Naive B cell (primary cell): ENCODE results near the gene ATP13A3. TPM values are rescaled to one million over a fixed set of nuclear protein-coding genes. Genes with fewer than 3 reads are reported as not detected.

Source experiments
- ATAC-seq, 2 donors: fragments of 150-1000 bp; cut with Tn5 transposase; 2 replicates each; pipeline ENCODE4 v1.10.0; 2021; ENCODE audit warnings: low read depth in 2 of 2, mild to moderate bottlenecking in 2 of 2, moderate library complexity in 2 of 2
- DNase-seq: peaks from one replicate; pipeline ENCODE4 v3.0.0; 2022
- H3K27ac Mint-ChIP-seq, 6 donors: one replicate each; pipeline ENCODE4 v1.8.0; 2020 to 2022; ENCODE audit warnings: mild to moderate bottlenecking in 6 of 6, mixed read lengths in 6 of 6, moderate library complexity in 5 of 6, inconsistent platforms in 2 of 6
- H3K27me3 Mint-ChIP-seq, 3 donors: one replicate each; pipeline ENCODE4 v1.8.0; 2021 to 2022; ENCODE audit warnings: mixed read lengths in 3 of 3, mild to moderate bottlenecking in 1 of 3
- H3K36me3 Mint-ChIP-seq, 2 donors: one replicate each; pipeline ENCODE4 v1.8.0; 2020 to 2022; ENCODE audit warnings: mixed read lengths in 2 of 2, inconsistent platforms in 1 of 2, mild to moderate bottlenecking in 1 of 2
- H3K4me1 Mint-ChIP-seq, 3 donors: one replicate each; pipeline ENCODE4 v1.8.0; 2020 to 2022; ENCODE audit warnings: mixed read lengths in 3 of 3, inconsistent platforms in 1 of 3, mild to moderate bottlenecking in 1 of 3, moderate library complexity in 1 of 3
- H3K4me3 Mint-ChIP-seq, 8 donors: one replicate each; pipeline ENCODE4 v1.8.0; 2020 to 2022; ENCODE audit warnings: mild to moderate bottlenecking in 8 of 8, mixed read lengths in 8 of 8, moderate library complexity in 8 of 8, inconsistent platforms in 2 of 8
- H3K9me3 Mint-ChIP-seq, 7 donors: one replicate each; pipeline ENCODE4 v1.8.0; 2020 to 2022; ENCODE audit warnings: mixed read lengths in 7 of 7, mild to moderate bottlenecking in 5 of 7, inconsistent platforms in 2 of 7, moderate library complexity in 1 of 7
- polyA plus RNA-seq, 6 donors: library from polyadenylated mRNA; unstranded; fragments of 300-500 nt; fragmentation: Illumina TruSeq; gene quantifications; one replicate each; pipeline ENCODE4 v1.2.3, GENCODE V29; 2021; ENCODE audit warnings: low read depth in 6 of 6

Gene ATP13A3
- polyA plus RNA-seq, 6 donors from 2014 or later: 3.1 to 6.6 (median 5.0) TPM

DNA sequence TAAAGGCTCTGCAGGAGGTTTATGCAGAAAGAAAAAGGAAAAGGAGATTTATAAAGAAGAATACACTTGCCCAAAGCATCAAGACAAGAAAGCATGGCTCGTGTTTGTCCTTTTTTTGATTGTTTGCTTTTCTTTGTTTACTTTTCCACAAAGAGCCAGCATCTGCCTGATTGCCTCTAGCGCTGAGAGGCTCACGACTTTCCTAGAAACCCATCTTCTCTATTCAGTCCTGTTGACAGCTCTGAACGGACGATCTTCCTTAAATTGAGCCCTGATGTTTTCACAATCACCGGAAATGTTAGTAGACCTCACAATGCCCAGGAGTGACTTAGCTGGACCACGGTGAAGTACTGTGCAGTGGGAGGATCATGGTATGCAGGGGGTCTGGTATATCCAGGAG lies 100.2 kb downstream of the ATP13A3 start:
- no peak for ATAC-seq
- H3K9me3 Mint-ChIP-seq: peaks cover 5 to 23% (median 14%) of the 10 kb centered on the region in 7 donors
- no peaks in the 10 kb centered on the region for H3K4me1 Mint-ChIP-seq
- peaks cover 8 to 12% of the 10 kb centered on the region in 2 donors for H3K36me3 Mint-ChIP-seq
- no peak for DNase-seq
- peaks cover 13 to 60% (median 57%) of the 10 kb centered on the region in 3 donors for H3K27me3 Mint-ChIP-seq
- no peak overlapping the region for H3K27ac Mint-ChIP-seq
- H3K4me3 Mint-ChIP-seq: no peak overlapping the region

DNA sequence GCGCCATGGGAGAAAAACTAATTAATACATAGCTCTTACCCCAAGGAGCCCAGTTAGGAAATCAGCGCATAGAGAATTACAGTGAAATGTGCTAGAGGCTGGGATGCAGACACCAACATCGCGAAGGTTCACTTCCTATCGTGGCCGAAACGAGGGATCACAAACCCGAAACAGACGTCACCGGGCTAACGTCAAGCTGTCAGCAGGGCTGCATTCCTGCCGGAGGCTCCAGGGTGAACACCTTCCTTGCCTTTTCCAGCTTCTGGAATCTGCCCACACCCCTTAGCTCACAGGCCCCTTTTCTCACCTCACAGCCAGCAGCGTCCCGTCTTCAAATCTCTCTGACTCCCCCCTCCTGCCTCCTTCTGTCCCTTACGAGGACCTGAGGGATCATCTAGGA lies 100.7 kb downstream of the ATP13A3 start:
- no peak overlapping the region for H3K4me3 Mint-ChIP-seq
- H3K27ac Mint-ChIP-seq: no peak overlapping the region
- peaks cover 13 to 62% (median 57%) of the 10 kb centered on the region in 3 donors for H3K27me3 Mint-ChIP-seq
- no peak for DNase-seq
- peaks cover 5 to 18% (median 10%) of the 10 kb centered on the region in 7 donors for H3K9me3 Mint-ChIP-seq
- H3K4me1 Mint-ChIP-seq: no peaks in the 10 kb centered on the region
- no peak for ATAC-seq
- peaks cover 8 to 9% of the 10 kb centered on the region in 2 donors for H3K36me3 Mint-ChIP-seq

DNA sequence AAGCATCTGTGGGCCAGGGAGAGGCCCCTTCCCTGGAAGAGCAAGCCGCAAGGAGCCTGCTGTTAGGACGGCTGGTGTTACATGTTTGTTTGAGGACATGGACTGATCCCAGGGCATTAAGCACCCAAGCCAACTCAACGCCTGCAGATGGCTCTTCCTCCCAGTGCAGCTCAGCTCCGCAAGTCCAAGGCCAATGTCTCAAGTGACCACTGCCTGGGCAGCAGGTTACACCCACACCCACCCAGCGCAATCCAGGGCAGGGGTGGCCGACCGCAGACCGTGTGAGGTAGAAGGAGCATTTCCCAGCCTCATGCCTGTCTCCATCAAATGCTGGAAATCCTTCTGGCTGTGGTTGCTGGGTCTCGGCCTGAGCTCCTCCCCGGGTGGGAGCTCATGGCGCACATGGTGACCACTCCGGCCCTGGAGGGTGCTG lies 102.2 kb downstream of the ATP13A3 start:
- no peak overlapping the region for H3K4me3 Mint-ChIP-seq
- no peaks in the 10 kb centered on the region for H3K36me3 Mint-ChIP-seq
- ATAC-seq: no peak
- peaks cover 15 to 59% (median 54%) of the 10 kb centered on the region in 3 donors for H3K27me3 Mint-ChIP-seq
- peaks cover 0 to 4% (median 0%) of the 10 kb centered on the region in 7 donors for H3K9me3 Mint-ChIP-seq
- no peak for DNase-seq
- H3K27ac Mint-ChIP-seq: no peak overlapping the region
- H3K4me1 Mint-ChIP-seq: no peaks in the 10 kb centered on the region

DNA sequence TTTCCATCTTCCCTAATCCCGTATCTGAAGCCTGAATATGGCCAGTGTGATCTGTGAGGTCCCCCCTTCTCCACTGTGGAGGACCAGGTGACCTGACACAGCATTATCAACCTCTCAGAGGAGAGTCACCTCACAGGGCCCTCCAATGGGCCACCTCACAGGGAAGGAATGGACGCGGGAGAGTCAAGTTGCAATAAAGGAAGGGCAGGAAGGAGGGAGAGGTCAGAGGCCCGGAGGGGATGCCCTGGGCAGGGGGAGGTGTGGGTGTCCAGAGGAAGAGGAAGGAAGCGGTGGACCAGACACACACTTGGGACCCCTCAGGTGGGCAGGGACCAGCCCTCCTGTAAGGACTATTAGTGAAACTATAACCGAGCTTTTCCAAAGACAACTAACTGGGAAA lies 102.6 kb downstream of the ATP13A3 start:
- no peaks in the 10 kb centered on the region for H3K9me3 Mint-ChIP-seq
- H3K4me1 Mint-ChIP-seq: no peaks in the 10 kb centered on the region
- ATAC-seq: no peak
- no peak for DNase-seq
- no peaks in the 10 kb centered on the region for H3K36me3 Mint-ChIP-seq
- H3K27ac Mint-ChIP-seq: no peak overlapping the region
- peaks cover 15 to 54% (median 50%) of the 10 kb centered on the region in 3 donors for H3K27me3 Mint-ChIP-seq
- no peak overlapping the region for H3K4me3 Mint-ChIP-seq

DNA sequence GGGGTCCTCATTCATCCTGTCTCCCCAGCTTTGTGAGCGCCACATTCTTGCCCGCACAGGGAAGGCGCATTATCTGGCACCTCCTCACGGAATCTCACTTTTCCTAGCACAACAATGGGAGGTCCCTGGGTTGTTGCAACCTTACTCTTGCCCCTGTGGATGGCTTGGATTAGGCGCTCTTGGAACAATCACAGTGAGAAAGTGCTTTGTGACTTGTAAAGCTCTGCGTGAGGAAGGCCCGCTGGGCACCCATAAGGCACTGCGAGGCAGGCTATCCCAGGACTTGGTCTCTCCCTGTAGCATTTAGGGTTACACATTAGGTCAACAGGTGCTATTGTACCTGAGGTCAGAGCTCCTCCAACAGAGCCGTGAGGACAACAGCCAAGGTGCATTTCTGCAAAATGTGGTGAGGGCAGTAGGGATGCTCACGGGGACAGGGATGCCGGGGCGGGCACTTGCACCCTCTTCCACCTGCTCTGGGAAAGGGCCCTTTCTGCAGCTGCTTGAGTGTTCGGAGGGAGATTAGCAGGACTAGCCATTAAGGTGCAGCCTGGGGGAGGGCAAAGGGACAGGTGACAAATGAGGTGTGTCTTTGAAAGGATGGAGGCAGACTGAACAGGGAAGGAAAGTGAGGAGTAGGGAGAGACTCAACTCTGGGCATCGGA lies 103.4 kb downstream of the ATP13A3 start:
- Mint-ChIP-seq H3K4me3 (no peak overlapping the region), H3K27ac (peak overlapping the region in 1 of 6 donors; percentile 5), H3K36me3 (no peaks in the 10 kb centered on the region), H3K9me3 (peaks cover 0 to 2% (median 0%) of the 10 kb centered on the region in 7 donors), H3K27me3 (peaks cover 15 to 61% (median 58%) of the 10 kb centered on the region in 3 donors), H3K4me1 (no peaks in the 10 kb centered on the region)
- ATAC-seq (no peak), DNase-seq (no peak)

DNA sequence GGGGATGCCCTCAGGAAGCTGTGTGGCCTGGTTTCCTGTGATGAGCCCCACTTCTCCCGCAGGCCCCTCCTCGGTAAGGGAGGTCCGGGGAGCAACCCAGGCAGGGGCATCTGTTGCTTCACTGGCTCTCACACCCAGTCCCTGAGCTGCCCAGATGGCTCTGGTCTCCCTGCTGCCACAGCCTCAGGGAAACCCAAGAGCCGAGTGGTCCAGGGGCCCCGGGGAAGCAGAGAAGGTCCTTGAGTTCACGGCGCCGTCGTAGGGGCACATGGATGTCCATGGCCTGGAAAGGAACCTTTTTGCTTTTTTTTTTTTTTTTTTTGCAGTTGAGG lies 103.9 kb downstream of the ATP13A3 start:
- ATAC-seq: no peak
- Mint-ChIP-seq H3K27me3 (peaks cover 15 to 63% (median 60%) of the 10 kb centered on the region in 3 donors), H3K4me3 (no peak overlapping the region)

DNA sequence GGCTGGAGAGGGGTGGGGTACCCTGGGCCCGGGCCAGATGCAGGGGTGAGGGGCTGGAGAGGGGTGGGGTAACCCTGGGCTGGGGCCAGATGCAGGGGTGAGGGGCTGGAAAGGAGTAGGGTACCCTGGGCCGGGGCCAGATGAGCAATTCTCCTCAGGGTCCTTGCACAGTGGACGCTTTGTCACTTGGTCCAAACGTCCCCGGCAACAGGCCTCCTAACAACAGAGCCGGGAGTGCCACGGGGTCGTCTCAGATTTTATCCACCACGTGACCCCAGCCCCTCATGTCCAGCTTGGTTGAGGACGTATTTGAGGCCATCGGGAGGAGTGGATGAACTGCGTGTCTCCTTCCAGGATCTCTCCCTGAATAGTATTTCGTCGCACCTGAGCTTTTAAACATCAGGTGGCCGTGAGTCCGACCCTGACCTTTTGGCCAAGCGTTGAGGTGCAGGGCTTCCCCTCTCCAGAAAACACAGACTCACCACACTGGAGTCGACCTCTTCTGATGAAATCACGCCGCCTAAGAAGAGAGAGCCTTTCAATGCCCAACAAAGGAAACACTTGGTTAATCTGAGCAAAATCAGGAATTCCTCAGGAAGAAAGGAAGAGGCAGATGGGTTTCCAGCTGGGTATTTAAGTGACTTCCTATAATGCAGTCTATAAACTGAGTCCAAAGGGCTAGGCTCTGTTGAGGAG lies 104.5 kb downstream of the ATP13A3 start:
- Mint-ChIP-seq H3K4me1 (no peaks in the 10 kb centered on the region), H3K4me3 (no peak overlapping the region), H3K36me3 (no peaks in the 10 kb centered on the region), H3K27ac (no peak overlapping the region), H3K9me3 (peaks cover 0 to 2% (median 0%) of the 10 kb centered on the region in 7 donors), H3K27me3 (peaks cover 15 to 59% (median 55%) of the 10 kb centered on the region in 3 donors)
- no peak for ATAC-seq
- no peak for DNase-seq

More for the DNA sequence above, 103.9 kb downstream of the ATP13A3 start:
- H3K9me3 Mint-ChIP-seq: peaks cover 0 to 2% (median 0%) of the 10 kb centered on the region in 7 donors
- no peaks in the 10 kb centered on the region for H3K4me1 Mint-ChIP-seq
- H3K36me3 Mint-ChIP-seq: no peaks in the 10 kb centered on the region
- H3K27ac Mint-ChIP-seq: no peak overlapping the region
- DNase-seq: no peak

DNA sequence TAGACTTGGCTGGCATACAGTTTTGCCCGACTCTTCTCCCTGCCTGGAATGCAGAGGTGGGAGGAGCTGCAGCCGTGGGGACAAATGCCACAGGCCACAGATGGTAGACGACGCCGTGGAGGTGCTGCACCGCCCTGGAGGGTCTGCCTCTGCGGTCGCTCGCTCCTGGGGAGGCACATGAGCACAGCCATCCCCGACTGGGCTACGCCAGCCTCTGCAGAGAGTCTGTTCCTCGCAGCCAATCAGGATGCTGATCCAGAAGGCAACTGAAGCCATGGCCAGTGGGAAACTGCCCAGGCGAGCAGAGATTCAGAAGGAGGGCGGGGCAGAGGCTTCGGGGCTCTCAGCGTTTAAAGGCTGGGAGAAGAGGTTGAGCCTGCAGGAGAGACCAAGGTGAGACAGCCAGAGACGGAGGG lies 105.3 kb downstream of the ATP13A3 start:
- H3K36me3 Mint-ChIP-seq: no peaks in the 10 kb centered on the region
- ATAC-seq (no peak), DNase-seq (no peak)
- no peak overlapping the region for H3K27ac Mint-ChIP-seq
- peaks cover 0 to 2% (median 0%) of the 10 kb centered on the region in 7 donors for H3K9me3 Mint-ChIP-seq
- H3K27me3 Mint-ChIP-seq: peaks cover 15 to 59% (median 56%) of the 10 kb centered on the region in 3 donors
- H3K4me1 Mint-ChIP-seq: no peaks in the 10 kb centered on the region
- H3K4me3 Mint-ChIP-seq: no peak overlapping the region

DNA sequence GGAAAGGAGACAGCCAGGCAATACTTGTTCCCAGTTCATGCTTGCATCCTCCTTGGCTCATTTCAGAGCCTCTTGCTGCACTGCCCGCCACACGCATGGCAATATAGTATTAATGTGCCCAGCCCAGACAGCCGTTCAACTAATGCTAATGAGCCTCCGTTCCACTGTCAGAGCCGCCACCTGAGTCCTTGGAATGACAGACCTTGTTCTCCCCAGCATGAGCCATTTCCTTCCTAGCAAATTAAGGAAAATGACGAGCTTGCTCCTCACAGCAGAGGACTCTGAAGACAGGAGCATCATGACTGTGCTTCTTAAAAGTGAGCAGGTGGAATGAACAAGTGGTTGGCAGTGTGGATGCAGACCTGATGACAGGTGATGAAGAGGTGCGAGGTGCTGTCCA lies 106.5 kb downstream of the ATP13A3 start:
- Mint-ChIP-seq H3K27me3 (peaks cover 19 to 65% (median 62%) of the 10 kb centered on the region in 3 donors), H3K4me1 (no peaks in the 10 kb centered on the region), H3K4me3 (no peak overlapping the region), H3K36me3 (no peaks in the 10 kb centered on the region), H3K27ac (no peak overlapping the region), H3K9me3 (peaks cover 0 to 2% (median 0%) of the 10 kb centered on the region in 7 donors)
- ATAC-seq (no peak), DNase-seq (no peak)

DNA sequence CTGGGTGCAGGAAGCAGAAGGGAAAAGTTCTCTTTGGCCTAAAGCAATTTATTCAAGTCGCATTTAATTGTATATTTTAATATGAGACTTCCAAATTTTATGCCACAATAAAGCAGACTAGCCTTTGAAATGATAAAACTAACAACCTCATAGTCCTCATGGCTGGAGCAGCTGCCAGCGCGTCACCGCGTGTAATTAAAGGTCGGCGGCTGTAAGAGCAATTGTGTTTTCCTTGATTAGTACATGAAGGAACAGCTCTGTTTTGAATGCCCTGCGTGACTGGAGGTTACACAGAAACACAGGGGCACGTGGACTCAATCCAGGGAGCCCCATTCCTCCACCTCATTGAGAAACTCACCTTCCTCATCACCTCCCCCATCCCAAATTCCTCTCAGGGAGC lies 107.2 kb downstream of the ATP13A3 start:
- H3K27me3 Mint-ChIP-seq: peaks cover 24 to 70% (median 62%) of the 10 kb centered on the region in 3 donors
- H3K4me3 Mint-ChIP-seq: no peak overlapping the region
- H3K4me1 Mint-ChIP-seq: no peaks in the 10 kb centered on the region
- DNase-seq: no peak
- H3K27ac Mint-ChIP-seq: peak overlapping the region in 1 of 6 donors; percentile 10
- peaks cover 0 to 2% (median 0%) of the 10 kb centered on the region in 7 donors for H3K9me3 Mint-ChIP-seq
- no peak for ATAC-seq
- no peaks in the 10 kb centered on the region for H3K36me3 Mint-ChIP-seq

DNA sequence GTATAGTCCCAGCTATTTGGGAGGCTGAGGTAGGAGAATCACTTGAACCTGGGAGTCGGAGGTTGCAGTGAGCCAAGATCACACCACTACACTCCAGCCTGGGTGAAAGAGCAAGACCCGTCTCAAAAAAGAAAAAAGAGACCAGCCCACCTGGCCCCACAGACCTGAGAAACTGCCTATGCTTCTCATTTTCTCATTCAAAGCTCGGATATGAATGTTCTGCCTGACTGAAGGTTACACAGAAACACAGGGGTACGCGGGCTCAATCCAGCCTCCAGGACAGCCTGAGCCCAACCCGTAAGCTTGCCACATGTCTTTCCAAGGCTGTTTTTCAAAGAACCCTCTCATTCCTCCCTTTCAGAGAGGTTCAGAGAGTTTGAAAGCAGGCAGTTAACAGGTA lies 107.6 kb downstream of the ATP13A3 start:
- Mint-ChIP-seq H3K9me3 (peaks cover 0 to 2% (median 0%) of the 10 kb centered on the region in 7 donors), H3K4me3 (no peak overlapping the region), H3K27ac (no peak overlapping the region), H3K27me3 (peaks cover 27 to 69% (median 59%) of the 10 kb centered on the region in 3 donors), H3K36me3 (no peaks in the 10 kb centered on the region), H3K4me1 (no peaks in the 10 kb centered on the region)
- no peak for ATAC-seq
- DNase-seq: no peak

DNA sequence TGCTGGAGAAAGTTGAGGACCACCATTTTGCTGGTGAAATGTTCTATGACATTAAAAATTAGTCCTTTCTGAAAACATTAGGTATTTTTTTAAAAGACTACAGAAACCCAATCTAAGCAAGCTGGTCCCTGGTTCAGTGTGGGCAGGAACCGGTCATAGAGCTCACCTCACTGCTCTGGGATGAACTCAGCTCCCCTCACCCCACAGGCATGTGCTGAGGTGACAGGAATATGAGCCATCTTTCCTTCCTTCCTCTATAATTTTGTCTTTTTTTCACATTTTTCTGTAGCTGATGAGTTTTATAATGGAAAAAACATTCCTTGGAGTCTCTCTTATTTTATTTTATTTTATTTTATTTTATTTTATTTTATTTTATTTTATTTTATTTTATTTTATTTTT lies 109.1 kb downstream of the ATP13A3 start:
- Mint-ChIP-seq H3K9me3 (peaks cover 0 to 2% (median 0%) of the 10 kb centered on the region in 7 donors), H3K36me3 (no peaks in the 10 kb centered on the region), H3K27me3 (peaks cover 36 to 69% (median 56%) of the 10 kb centered on the region in 3 donors), H3K4me1 (no peaks in the 10 kb centered on the region), H3K27ac (no peak overlapping the region), H3K4me3 (no peak overlapping the region)
- DNase-seq (no peak), ATAC-seq (no peak)

DNA sequence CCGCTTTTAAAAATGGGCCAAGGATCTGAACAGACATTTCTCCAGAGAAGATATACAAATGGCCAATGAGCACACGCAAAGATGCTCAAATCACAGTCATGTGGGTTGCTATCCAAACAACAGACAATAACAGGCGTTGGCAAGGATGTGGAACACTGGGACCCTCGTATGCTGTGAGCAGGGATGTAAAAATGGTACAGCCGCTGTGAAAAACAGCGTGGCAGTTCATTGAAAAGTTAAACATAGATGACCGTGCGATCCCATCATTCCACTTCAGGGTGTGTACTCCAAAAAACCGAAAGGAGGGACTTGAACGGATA lies 110.6 kb downstream of the ATP13A3 start:
- ATAC-seq: no peak
- DNase-seq: no peak

More for the DNA sequence above, 110.6 kb downstream of the ATP13A3 start:
- peaks cover 0 to 2% (median 0%) of the 10 kb centered on the region in 7 donors for H3K9me3 Mint-ChIP-seq
- H3K4me1 Mint-ChIP-seq: no peaks in the 10 kb centered on the region
- no peak overlapping the region for H3K27ac Mint-ChIP-seq
- H3K4me3 Mint-ChIP-seq: peak overlapping the region in 1 of 8 donors; percentile 30
- H3K27me3 Mint-ChIP-seq: peaks cover 43 to 76% (median 61%) of the 10 kb centered on the region in 3 donors
- H3K36me3 Mint-ChIP-seq: no peaks in the 10 kb centered on the region
